ENCODE results near the gene HOXB1.

The HOXB1 gene

DNA sequence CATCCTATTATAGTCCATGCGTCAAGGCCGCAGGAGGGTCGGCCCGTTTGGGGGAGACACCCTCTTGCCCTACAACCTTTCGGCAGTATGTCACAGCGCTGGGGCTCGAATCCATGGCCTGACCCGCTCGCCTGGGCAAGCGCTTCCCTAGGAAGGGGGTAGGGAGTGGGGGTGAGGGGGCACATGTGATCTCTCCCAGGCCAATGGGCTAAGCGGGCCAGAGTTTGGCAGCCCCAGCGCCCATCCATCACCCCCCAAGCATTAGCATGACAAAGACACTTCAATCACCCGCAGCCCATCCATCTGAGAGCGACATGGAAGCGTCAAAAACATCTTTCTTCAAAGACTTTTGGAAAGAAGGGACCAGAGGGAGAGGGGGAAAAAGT, at the start of gene HOXB1:
TSS of gene HOXB1 (minus strand) at position 125 of the 386 bp plus-strand sequence. CDS start at position 18, 107 bp downstream.
- in situ Hi-C loops (cut with HindIII; ENCODE audit: low sequenced_read_pairs) = no loop called here

DNA sequence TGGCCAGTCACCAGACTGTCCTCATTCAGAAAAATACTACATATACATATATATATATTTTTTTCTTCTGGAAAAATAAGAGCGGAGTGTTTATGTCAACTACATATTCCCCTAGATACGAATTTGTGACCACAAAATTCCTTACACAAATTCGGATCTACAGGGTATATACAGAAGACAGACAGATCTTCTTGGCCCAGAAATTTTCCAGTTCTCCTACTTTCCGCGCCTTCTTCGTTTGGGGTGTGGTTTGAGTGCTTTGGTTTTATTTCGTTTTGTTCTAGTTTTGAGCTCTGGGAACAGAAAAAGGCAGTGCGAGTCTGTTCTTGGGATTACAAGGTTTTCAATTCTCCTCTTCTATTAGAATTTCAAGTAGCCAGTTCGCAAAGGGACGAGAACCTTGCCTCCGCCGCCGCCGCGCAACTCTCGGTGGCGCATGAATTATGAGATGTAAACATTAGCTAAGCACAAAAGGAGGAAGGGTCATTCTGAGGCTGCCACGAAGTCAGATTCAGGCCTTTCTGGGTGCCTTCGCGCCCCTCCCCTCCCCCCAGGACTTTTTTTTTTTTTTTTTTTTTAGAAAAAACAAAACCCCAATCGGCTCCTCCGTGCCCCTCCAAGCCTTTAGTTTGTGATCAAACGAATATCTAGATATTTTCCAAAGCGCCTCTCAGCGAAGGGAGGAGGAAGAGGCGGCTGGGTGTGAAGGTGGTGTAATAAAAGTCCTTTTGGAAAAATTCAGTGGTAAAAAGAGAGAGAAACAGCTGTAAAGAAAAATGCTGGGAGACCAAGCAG, 49.1 kb upstream of the HOXB1 start:
- in situ Hi-C loops (cut with HindIII; ENCODE audit: low sequenced_read_pairs) = no loop called here

DNA sequence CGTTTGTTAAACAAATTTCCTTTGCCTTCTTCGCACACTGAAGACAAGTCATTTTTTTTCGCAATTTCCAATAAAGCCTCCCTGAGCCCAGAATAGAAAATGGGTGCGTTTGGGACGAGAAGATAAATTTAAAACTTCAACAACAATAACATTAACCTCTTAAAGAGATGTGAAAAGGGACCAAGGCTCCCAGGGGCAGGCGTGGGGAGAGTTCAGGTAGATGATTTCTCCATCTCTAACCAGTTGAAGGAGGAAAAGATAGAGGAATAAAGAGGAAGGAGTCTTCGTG, 48.6 kb upstream of the HOXB1 start:
- in situ Hi-C loops (cut with HindIII; ENCODE audit: low sequenced_read_pairs) = no loop called here

DNA sequence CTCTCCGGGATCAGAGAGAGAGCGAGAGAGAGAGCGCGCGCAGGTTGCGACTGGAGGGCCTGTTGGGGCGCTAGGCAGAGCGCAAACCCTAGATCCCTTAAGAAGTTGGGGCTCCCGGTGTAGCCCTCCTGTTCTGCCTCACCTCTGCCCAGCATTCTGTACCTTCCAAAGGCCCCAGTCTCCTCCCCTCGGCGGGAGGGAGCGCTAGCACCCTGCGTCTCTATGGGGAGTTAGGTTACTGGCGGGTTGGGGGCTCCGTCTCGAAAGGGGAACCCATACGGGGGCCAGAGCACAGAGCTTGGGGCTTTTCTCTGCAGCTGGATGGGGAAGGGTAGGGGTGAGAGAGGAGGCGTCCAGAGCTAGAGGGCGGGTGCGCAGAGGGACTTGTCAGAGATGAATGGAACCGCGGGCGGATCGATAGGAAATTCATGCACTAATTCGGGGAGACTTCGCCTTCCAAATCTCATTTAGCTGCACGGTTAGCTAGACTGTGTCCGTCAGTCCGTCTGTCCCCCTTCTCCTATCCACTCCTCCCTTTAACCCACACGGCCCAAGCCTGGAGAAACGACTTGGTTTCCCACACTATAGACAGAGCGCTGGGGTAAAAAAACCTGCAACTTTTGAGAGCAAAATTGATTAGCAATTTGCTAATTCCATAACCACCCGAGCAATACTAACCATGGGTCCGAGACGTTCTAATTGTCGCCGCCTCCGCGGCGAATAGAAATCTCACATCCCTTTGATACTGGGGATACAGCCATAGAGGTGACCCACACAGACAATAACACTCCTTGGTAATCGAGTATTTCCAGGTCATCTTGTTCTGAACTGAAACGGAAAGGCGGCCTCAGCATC, 48.0 kb upstream of the HOXB1 start:
- in situ Hi-C loops (cut with HindIII; ENCODE audit: low sequenced_read_pairs) = no loop called here

DNA sequence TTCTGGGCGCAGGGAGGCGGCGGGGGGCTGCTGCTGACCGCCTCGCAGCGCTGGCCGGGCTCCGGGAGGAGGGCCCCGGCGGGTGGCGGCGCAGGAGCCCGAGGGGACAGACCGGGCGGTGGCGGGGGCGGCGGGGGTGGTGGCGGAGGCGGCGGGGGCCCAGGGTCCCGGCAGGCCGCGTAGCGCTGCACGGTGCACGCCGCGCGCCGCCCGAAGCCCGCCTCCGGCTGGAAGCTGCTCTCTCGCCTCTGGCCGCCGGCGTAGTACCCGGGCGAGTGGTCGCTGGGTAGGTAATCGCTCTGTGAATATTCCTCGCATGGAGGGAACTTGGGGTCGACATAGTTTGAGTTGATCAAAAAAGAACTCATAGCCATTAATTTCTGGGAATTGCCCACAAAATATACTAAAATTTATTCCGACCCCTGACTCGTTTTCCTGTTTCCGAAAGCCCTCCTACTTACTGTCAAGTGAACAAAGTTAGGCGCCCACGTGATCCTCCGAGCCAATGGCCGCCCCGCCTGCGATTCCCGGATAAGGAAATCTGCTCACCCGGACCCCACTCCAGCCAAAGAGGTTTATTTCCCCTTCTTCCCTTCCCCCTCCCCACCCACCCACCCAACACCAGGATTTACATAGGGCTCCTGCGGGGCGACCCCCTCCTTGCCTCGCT, 47.3 kb upstream of the HOXB1 start, which contains the start of gene HOXB4:
TSS of gene HOXB4 (minus strand) at position 405 of the 670 bp plus-strand sequence. CDS start at position 374, 31 bp downstream.
- in situ Hi-C loops (cut with HindIII; ENCODE audit: low sequenced_read_pairs) = no loop called here

DNA sequence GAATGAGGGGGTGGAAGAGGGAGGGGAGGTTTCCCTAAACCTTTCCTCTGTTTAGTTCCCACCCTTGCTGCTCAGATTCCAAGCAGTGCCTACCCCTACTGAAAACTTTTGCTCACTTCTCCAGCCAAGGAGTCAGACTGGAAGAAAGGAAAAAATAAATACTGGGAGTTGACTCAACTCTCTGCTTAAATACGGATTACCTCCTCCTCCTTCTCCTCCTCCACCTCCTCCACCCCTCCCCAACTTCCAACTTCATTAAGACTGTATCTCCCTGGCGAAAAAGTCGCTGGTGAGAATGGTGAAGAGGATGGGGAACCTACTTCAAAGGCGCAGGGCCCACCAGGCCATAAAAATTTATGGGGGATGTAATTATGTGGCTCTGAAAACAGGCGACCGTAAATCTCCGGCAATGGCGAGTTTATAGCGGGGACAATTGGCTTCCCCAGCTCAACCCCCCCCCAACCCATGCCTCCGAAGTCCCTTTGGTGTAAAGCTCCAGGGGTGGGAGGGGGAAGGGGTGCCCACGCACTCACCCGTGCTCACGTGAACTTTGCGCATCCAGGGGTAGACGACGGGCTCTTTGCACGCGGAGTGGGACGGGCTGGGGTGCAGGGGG, 46.6 kb upstream of the HOXB1 start:
- in situ Hi-C loops (cut with HindIII; ENCODE audit: low sequenced_read_pairs) = no loop called here

DNA sequence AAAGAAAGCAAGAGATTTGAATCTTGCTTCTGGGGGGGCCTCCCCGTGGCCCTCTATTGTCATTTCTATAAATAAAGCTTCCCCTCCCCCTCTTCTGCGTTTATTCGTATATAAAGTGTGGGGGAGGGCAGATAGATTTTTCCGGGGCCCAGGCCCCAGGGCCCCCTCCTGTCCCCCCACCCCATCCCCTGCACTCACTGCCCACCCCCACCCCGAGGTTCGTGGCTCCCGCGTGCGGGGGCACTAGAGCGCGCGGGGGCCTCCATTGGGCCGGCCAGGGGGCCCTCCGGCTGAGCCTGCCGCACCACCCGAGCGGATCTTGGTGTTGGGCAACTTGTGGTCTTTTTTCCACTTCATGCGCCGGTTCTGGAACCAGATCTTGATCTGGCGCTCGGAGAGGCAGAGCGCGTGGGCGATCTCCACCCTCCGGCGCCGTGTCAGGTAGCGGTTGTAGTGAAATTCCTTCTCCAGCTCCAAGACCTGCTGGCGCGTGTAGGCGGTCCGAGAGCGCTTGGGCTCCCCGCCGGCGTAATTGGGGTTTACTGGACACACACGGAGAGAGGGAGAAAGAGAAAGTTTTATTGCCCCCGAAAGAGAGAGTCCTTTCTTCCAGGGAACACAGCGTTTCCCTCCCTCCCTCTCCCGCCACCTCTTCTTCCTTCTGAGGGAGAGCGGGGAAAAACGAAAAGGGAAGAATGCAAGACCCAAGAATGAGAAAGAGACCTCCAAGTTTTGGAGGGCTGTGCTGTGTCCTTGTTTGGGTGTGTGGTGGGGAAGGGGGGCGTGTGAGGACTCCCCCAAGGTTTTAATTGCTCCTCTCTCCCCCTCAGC, 45.9 kb upstream of the HOXB1 start:
- in situ Hi-C loops (cut with HindIII; ENCODE audit: low sequenced_read_pairs) = no loop called here

DNA sequence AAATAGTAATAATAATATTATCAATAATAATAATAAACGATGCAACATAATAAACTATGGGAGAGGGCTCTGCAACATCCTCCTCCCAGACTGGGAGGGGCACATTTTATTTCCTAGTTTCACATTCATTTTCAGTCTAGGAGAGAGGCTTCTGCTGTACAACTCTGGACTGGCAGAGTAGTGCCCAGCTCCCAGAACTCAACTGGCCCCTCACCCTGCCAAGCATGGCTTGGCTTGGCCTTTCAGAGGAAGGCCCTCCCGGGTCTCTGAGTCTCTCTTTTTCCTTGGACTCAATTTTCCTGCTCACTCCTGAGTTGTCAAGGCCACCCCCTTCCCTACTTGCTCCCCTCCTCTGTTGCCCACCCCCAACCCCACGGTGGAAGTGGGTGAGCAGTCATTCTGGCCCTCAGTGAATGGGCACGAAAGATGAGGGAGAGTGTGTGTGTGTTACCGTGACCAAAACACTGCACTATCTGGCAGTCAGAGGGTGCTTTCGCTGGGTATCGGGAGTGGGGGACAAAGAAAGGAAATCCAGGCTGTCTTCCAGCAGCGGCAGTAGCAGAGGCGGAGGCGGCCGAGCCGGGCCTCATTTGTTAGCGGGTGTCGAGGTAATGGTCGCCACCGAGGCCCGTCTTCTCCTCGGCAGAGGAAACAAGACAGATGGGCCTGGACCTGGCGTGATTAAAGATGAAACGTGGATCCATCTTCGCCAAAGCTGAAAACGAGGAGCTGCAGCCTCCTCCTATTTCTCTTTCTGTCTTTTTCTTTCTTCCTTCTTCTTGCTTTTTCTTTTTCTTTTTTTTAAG, 45.1 kb upstream of the HOXB1 start:
- in situ Hi-C loops (cut with HindIII; ENCODE audit: low sequenced_read_pairs) = no loop called here

DNA sequence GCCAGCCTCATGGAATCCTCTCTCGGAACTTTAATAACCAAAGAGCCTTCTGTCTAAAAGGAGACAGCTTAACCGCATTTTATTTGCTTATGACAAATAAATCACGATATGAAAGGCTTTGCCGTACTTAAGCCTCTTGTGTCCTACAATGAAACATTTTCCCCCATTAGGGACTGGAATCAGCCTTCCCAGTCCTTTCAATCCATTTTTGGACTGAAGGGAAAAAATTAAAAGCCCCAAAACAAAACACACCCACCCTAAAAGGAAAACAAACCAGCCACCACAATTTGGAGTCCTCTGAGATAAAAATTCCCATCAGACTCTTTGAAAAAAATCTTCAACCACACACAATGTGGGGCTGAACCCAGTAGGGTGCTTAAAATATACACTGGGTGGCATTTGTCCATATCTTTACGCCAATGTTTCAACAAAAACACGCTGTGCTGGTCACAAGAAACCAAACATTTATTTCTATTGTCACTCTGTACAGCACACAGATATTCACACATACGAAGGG, 44.3 kb upstream of the HOXB1 start:
- in situ Hi-C loops (cut with HindIII; ENCODE audit: low sequenced_read_pairs) = no loop called here

DNA sequence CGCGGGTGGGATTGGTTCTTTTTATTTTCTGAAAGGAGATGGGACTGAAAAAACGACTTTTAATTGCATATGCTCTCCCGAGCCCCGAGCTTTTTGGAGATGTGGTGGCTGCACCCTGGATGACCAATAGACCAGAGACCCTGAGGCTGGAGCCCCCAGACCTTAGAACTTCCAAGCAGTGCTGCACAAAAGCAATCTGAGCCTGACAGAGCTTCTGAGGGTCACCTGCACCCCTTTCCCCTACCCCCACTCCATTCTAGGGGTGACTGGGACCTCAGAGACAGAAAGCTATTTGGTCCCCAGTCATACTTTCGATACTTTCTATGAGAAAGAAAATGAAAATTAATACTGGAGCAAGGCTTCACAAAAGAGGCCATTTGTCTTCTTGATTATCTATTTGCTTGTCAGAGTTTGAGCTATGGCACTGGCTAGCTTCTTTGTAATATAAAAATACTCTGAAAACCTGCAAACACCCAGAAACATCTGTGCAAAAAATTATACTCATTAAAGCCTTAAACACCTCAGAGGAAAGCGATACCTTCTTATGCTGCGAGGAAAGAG, 43.8 kb upstream of the HOXB1 start:
- in situ Hi-C loops (cut with HindIII; ENCODE audit: low sequenced_read_pairs) = no loop called here

DNA sequence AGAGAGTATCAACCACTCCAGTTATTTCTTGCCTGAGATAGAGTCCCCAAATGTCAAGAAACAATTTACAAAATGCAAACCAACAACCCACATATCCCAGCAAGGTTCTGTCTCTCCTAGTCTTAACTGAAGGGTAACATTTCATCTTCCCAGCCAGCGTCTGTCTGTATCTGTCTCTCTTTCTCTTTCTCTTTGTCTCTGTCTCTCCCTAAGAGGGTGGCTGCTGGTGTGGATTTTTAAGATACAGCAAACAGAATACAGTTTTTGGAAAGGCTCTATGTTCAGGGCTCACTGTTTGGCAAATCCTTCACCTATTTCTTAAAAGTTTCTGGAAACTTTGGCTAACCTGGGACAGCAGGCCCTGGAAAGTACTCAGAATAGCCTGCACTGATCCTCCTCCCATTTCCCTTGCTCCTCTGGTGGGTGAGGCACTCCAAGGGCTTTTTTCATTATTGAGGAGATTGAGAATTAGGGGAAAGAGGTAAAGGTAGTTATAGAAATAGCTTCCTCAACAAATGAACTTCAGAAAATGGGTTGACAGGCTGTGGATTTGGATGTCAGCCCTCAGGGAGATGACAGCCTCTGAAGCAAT, 41.1 kb upstream of the HOXB1 start:
- in situ Hi-C loops (cut with HindIII; ENCODE audit: low sequenced_read_pairs) = no loop called here

DNA sequence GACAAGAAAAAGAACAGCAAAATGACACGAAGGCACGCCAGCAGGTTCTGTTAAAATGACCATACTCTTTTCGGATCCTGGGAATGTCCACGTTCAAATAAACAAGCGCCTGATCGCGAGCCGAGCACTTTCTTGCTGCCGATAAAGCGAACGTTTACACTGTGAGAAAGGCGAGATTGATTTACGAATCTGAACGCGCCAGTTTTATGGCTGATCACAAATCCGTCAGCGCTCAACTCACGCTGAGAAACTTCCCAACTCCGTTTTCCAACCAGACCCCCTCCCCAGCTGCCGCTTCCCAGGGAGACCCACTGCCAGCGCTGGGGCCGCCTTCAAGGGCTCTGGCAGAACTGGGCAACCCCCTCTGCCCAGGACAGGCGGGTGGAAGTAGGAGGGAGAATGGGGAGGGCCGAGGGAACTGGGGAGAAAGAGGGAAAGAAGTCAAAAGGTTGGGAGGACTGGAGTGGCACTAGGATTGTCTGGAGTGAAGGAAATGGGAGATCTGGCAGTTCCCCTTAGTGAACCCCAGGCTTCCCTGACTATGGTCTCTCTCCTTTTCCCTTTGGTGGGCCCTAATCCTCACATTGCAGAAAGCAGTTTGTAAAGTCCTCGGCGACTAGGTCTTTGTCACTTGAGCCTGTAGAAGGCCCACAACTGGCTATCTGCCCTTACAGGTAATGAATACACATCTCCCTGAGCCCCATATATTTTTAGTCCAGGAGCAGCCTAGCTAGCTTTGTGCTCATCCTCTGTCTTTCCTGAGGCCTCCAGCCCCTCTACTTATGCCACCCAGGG, 40.4 kb upstream of the HOXB1 start:
- in situ Hi-C loops (cut with HindIII; ENCODE audit: low sequenced_read_pairs) = no loop called here

DNA sequence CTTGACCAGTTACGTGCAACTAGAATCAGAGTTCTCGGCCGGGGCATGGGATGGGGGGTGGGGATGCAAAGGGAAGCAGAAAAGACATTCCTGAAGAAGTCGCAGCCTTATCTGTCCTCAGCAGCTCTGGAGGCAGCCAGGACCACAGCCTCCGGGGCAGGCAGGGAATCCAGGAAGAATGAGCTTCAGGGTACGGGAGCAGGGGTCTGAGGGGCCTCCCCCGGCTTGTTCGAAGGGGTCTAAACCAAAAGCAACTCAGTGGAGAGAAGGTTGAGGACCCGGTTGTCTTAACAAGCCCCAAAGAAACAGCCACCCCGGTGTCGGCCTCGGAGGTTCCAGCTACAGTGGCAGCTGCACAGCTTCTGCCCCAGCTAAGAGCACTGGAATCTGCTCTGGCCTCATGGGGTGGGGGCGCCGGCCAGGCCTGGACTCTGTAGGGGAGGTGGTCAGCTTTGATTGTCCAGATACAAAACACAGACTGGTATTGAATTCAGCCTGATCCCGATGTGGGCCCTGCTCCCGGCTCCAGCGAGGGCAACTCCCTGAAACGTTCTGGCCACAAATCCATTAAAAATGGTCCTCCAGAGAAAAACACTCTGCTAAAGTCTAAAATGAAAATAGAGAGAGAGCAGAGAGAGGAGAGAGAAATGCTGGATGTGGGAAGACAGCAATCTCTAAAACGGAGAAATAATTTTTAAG, 39.7 kb upstream of the HOXB1 start:
- in situ Hi-C loops (cut with HindIII; ENCODE audit: low sequenced_read_pairs) = no loop called here

DNA sequence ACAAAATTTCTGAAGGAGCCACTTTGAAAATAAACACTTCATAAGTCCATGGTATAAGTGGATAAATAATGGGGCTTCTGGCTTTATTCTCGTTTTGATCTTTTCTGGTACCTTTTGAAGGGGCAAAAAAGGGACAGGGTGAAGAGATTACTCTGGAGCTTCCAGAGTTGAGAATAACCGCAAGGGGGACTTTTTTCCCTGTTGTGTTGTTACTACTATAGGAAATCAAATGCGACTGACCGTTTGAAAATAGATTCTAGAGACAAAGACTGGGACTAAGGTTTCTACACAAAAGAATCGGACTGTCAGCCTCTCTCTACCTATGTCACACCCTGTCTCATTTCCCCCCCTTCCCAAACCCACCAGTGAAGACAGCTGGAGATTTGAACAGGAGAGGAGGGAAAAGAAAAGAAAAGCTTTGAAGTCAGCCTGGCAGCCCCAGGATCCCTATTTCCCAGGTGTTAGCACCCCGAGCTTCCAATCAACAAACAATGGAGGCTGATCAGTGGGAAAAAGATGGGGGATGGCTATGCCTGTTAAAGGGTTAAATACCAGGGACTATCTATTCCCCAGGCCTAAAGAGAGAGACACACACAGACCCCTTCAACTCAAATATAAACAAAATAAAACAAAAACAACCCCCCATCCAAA, 39.0 kb upstream of the HOXB1 start:
- in situ Hi-C loops (cut with HindIII; ENCODE audit: low sequenced_read_pairs) = no loop called here

DNA sequence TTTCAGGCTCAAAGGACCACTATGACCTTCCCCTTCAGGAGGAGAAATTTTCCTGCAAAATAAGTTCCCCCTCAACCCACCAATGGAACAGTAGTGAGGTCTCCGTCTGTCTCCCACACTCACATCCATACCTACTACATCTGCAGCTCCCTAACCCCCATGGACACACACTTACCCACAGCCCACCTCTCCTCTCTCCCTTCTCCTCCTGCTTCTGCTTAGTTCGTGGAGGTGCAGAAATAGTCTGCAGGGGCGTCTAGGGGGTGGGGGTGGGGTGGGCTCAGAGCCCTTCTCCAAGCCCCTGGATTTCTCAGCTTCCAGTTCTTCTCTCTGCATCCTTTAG, 38.4 kb upstream of the HOXB1 start:
- in situ Hi-C loops (cut with HindIII; ENCODE audit: low sequenced_read_pairs) = no loop called here

DNA sequence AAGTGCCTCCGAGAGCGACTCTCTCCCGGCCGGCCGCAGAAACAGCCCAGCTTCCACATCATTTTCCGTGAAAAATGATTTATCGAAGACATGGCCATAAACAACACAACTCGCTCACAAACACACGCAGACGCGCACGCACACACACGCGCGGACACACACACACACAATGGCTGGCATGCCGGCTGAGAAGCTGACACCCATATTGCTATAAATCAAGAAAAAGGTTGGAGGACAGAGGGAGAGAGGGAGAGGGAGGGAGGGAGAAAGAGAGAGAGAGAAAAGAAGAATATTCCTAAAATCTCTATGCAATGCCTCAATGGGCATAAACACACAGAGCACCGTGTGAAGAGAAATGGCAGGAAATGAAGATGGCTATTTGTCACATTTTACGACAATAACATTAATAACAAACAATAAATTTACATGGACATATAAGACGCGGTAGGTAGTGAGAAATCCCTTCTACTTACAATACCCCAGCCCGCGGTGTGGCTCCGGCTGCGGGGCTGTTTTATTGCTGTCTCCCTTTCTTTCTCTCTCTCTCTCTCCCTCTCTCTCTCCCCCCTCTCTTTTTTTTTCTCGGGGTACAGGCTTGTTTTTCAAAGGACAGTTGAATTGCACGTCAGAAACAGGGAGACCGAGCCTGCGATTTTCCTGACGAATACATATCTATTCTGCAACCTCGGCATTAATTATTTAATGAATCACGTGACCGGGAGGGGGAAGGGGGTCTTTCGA, 37.9 kb upstream of the HOXB1 start:
- in situ Hi-C loops (cut with HindIII; ENCODE audit: low sequenced_read_pairs) = no loop called here
